Memory B cell (primary cell): ENCODE results near the gene SLC22A23.

ENCODE experiments used
- ATAC-seq: fragments of 150-1000 bp; cut with Tn5 transposase; 2 replicates; pipeline ENCODE4 v1.10.0; 2021; ENCODE audit warnings: low read depth, mild to moderate bottlenecking, moderate library complexity
- DNase-seq, 2 donors: peaks; one replicate each; pipeline ENCODE4 v3.0.0; 2022; ENCODE audit warnings: low spot score in 2 of 2
- H3K27ac Mint-ChIP-seq: one replicate; pipeline ENCODE4 v1.8.0; 2022; ENCODE audit warnings: mild to moderate bottlenecking, moderate library complexity, mixed read lengths
- H3K27me3 Mint-ChIP-seq: one replicate; pipeline ENCODE4 v1.8.0; 2022; ENCODE audit warnings: mixed read lengths
- H3K36me3 Mint-ChIP-seq: one replicate; pipeline ENCODE4 v1.8.0; 2022; ENCODE audit warnings: mild to moderate bottlenecking, mixed read lengths
- H3K4me1 Mint-ChIP-seq: one replicate; pipeline ENCODE4 v1.8.0; 2022; ENCODE audit warnings: mixed read lengths
- H3K4me3 Mint-ChIP-seq: one replicate; pipeline ENCODE4 v1.8.0; 2022; ENCODE audit warnings: mild to moderate bottlenecking, moderate library complexity, mixed read lengths
- H3K9me3 Mint-ChIP-seq: one replicate; pipeline ENCODE4 v1.8.0; 2022; ENCODE audit warnings: mixed read lengths

Gene SLC22A23

GRCh38 chr6:3277251-3277650, 179.6 kb downstream of the SLC22A23 start:
- no peak overlapping the region for H3K4me3 Mint-ChIP-seq
- no peak for ATAC-seq
- H3K27ac Mint-ChIP-seq, result no peak overlapping the region
- DNase-seq, result no peak
- H3K36me3 Mint-ChIP-seq, result no peaks in the 10 kb centered on the region
- H3K27me3 Mint-ChIP-seq, result no peaks in the 10 kb centered on the region
- H3K9me3 Mint-ChIP-seq, result no peaks in the 10 kb centered on the region
- H3K4me1 Mint-ChIP-seq, result peaks cover 6% of the 10 kb centered on the region

DNA sequence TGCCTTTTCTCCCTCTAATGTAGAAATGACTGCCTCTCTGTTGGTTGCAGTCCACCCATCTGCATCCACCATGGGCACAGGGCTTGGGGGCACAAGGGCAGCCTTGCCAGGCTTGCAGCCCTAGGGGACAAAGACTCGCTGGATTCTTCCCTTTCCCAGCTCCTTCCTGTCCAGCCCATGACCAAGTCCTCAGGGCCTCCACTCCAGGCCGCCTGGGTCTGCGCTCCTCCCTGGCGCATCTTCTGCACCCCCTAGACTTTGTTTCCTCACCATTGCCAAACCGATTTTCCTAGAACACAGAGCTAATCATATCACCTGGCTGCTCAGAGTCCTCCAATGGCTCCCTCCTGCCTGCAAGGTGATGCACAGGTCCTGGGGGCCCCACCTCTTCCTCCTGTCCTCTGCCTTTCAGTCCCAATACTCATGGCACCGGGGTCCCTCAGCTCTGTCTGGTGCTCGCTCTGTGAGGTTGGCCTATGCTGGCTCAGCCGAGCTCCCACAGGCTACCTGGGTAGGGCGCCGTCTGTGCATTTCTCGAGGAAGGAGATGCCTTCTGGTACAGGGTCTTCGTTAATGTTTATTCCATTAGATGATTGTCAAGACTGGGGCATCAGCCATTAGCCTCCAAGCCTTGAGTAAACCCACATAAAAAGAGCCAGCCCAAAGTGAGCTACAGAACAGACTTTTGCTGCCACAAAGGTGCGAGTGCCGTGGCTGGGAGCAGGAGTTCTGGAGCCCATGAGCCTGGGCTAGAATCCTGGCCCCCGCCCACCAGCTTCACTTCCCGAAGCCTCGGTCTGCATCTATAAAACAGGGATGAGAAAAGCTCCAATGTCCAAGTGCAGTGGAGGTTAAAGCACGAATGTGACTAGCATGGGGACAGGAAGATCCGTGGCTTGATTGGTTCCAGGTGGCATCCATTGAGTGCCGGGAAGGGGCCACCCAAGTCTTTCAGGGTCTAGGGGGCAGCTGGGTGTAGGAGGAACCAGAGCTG, 180.4 kb downstream of the SLC22A23 start:
- no peak overlapping the region for H3K4me3 Mint-ChIP-seq
- ATAC-seq (no peak), DNase-seq (no peak)
- no peak overlapping the region for H3K27ac Mint-ChIP-seq
- peaks cover 9% of the 10 kb centered on the region for H3K4me1 Mint-ChIP-seq
- no peaks in the 10 kb centered on the region for H3K9me3 Mint-ChIP-seq
- no peaks in the 10 kb centered on the region for H3K27me3 Mint-ChIP-seq
- H3K36me3 Mint-ChIP-seq, result peaks cover 5% of the 10 kb centered on the region

DNA sequence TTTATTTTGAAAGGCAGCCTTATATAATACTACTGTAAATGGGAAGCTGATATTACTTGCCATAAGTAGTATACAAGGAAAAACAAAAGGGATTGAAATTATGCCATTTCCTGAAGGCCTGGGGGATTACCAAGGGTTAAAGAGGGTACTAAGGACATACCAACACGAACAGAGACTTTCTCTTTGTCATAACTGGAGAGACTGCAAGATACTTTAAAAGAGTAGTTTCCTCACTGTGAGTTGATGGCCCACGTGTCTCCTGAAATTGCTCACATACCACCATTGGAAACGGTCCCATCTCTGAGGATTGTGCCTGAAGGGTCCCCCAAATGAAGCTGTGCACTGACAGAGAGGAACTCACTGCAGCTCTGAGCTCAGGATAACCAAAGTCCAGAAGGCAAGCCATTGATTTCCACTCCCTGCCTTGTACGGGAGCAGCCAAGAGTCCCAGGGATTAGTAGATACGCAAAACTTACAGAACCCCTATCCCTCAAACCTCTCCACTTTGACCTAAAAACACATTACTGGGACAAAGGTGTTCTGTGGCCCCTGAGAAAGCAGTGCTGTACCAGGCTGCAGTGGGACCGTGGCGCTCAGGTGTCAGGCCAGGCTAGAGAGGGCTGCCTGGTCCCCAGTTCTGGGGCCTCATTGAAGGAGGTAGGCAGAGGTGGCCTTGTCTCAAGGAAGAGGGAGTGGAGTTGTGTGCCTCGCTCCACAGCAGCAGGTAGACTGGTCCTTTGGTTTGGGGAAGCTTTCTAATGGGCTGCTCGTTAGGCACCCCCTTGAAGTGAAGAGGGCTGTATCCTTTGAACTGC, 182.9 kb downstream of the SLC22A23 start:
- ATAC-seq (no peak), DNase-seq (no peak)
- H3K27ac Mint-ChIP-seq, result peak overlapping the region; percentile 23
- no peaks in the 10 kb centered on the region for H3K9me3 Mint-ChIP-seq
- no peaks in the 10 kb centered on the region for H3K27me3 Mint-ChIP-seq
- H3K4me1 Mint-ChIP-seq, result peaks cover 12% of the 10 kb centered on the region
- no peak overlapping the region for H3K4me3 Mint-ChIP-seq
- peaks cover 21% of the 10 kb centered on the region for H3K36me3 Mint-ChIP-seq

GRCh38 chr6:3272911-3273547, 183.8 kb downstream of the SLC22A23 start:
- H3K36me3 Mint-ChIP-seq, result peaks cover 25% of the 10 kb centered on the region
- peaks cover 12% of the 10 kb centered on the region for H3K4me1 Mint-ChIP-seq
- H3K27me3 Mint-ChIP-seq, result no peaks in the 10 kb centered on the region
- no peak overlapping the region for H3K4me3 Mint-ChIP-seq
- H3K27ac Mint-ChIP-seq, result no peak overlapping the region
- H3K9me3 Mint-ChIP-seq, result no peaks in the 10 kb centered on the region
- DNase-seq (no peak), ATAC-seq (no peak)

DNA sequence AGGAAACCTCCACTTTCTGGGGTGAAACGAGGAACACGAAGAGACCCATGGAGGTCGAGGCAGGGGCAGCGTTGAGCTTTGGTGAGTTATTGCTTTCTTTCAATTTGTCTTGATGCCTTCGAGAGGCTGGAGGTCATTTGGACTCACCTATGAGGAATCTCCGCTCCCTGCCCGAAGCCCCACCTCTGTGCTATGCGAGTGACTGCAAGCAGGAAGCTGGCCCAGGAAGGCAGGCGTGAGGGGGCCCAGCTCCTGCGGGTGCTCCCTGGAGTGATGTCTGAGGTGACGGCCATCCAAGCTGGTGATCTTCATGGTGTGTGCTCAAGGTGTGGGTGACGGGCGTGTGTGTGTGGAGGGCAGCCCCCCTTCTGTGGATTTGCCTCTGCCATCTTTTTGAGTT, 185.1 kb downstream of the SLC22A23 start:
- H3K27me3 Mint-ChIP-seq, result no peaks in the 10 kb centered on the region
- no peak overlapping the region for H3K4me3 Mint-ChIP-seq
- H3K9me3 Mint-ChIP-seq, result no peaks in the 10 kb centered on the region
- ATAC-seq (no peak), DNase-seq (no peak)
- peaks cover 12% of the 10 kb centered on the region for H3K4me1 Mint-ChIP-seq
- no peak overlapping the region for H3K27ac Mint-ChIP-seq
- peaks cover 26% of the 10 kb centered on the region for H3K36me3 Mint-ChIP-seq

GRCh38 chr6:3270258-3270657, 186.6 kb downstream of the SLC22A23 start:
- DNase-seq, result no peak
- no peak for ATAC-seq
- H3K4me1 Mint-ChIP-seq, result peaks cover 12% of the 10 kb centered on the region
- H3K27me3 Mint-ChIP-seq, result no peaks in the 10 kb centered on the region
- H3K27ac Mint-ChIP-seq, result no peak overlapping the region
- no peak overlapping the region for H3K4me3 Mint-ChIP-seq
- no peaks in the 10 kb centered on the region for H3K9me3 Mint-ChIP-seq
- peaks cover 26% of the 10 kb centered on the region for H3K36me3 Mint-ChIP-seq

GRCh38 chr6:3269281-3269975, 187.4 kb downstream of the SLC22A23 start:
- Mint-ChIP-seq H3K27ac (no peak overlapping the region), H3K4me1 (peaks cover 12% of the 10 kb centered on the region), H3K9me3 (no peaks in the 10 kb centered on the region), H3K4me3 (no peak overlapping the region), H3K36me3 (peaks cover 26% of the 10 kb centered on the region), H3K27me3 (no peaks in the 10 kb centered on the region)
- DNase-seq, result no peak
- no peak for ATAC-seq

DNA sequence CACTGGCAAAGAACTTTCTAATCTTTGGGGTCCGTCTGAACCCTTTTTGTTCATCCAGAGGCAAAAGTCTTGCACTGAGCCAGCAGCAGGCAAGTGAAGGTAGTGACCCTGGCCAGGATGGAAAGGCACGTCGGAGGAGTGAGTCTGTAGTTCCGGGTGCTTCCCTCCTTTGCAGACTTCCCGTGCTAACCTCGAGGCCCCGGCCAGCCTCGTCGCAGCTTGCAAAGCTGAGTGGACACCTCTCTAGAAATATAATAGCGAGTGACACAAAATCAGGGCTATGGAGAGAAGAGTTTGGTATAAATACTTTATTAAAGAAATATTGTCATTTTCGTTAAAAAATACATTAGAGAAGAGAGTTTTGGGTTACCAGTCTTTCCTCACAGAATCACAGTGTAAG, 188.2 kb downstream of the SLC22A23 start:
- no peaks in the 10 kb centered on the region for H3K27me3 Mint-ChIP-seq
- no peak overlapping the region for H3K4me3 Mint-ChIP-seq
- H3K4me1 Mint-ChIP-seq, result peaks cover 9% of the 10 kb centered on the region
- DNase-seq (no peak), ATAC-seq (no peak)
- H3K9me3 Mint-ChIP-seq, result no peaks in the 10 kb centered on the region
- no peak overlapping the region for H3K27ac Mint-ChIP-seq
- peaks cover 26% of the 10 kb centered on the region for H3K36me3 Mint-ChIP-seq

DNA sequence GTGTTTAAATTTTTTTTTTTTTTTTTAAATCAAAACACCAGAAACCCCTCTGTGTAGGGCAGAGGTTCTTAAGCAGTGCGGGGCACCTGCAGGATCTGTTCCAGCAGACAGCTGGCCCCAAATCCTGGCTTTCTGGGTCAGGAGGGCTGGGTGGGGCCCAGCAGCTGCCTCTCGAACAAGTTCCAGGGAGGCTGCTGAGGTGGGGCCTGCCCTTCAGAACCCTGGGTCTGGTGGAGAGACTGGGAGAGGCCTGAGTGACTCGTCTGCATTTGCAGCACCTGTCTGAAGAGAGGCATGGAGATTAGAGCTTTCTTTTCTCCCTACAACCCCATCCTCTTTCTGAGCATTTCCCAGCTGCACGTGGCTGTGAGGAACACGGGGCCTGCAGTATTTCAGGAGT, 189.7 kb downstream of the SLC22A23 start:
- Mint-ChIP-seq H3K4me3 (no peak overlapping the region), H3K27me3 (no peaks in the 10 kb centered on the region), H3K36me3 (peaks cover 26% of the 10 kb centered on the region), H3K27ac (no peak overlapping the region), H3K9me3 (no peaks in the 10 kb centered on the region), H3K4me1 (peaks cover 13% of the 10 kb centered on the region)
- no peak for ATAC-seq
- no peak for DNase-seq

- Mint-ChIP-seq H3K9me3 (no peaks in the 10 kb centered on the region), H3K4me1 (peaks cover 15% of the 10 kb centered on the region), H3K36me3 (peaks cover 19% of the 10 kb centered on the region), H3K27ac (peak overlapping the region; percentile 22), H3K4me3 (no peak overlapping the region), H3K27me3 (no peaks in the 10 kb centered on the region)
- DNase-seq (no peak), ATAC-seq (no peak)
These were observed 190.7 kb downstream of the SLC22A23 start for GRCh38 chr6:3266170-3266569.

GRCh38 chr6:3265671-3266070, 191.2 kb downstream of the SLC22A23 start:
- H3K4me3 Mint-ChIP-seq, result no peak overlapping the region
- H3K4me1 Mint-ChIP-seq, result peaks cover 20% of the 10 kb centered on the region
- ATAC-seq (no peak), DNase-seq (no peak)
- peaks cover 15% of the 10 kb centered on the region for H3K36me3 Mint-ChIP-seq
- no peak overlapping the region for H3K27ac Mint-ChIP-seq
- H3K9me3 Mint-ChIP-seq, result no peaks in the 10 kb centered on the region
- no peaks in the 10 kb centered on the region for H3K27me3 Mint-ChIP-seq

DNA sequence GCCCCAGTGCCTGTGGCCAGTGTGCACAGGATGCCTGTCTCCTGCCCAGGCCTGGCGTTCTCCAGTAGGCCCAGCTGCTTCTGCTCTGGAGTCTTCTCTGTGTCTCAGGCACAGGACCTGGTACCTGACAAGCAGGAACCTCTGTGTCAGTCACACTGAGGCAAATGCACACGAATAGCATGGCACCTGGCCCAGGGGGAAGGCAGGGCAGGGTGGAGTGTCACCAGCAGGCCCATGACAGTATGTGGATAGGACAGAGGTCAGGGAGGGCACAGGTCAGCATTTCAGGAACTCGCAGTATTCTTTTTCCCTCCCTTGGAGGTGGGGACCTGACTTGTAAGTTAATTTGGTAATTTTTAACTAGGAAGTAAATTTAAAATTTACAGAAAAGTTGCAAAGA, 192.5 kb downstream of the SLC22A23 start:
- Mint-ChIP-seq H3K4me1 (peaks cover 24% of the 10 kb centered on the region), H3K27ac (no peak overlapping the region), H3K36me3 (peaks cover 8% of the 10 kb centered on the region), H3K4me3 (no peak overlapping the region), H3K9me3 (no peaks in the 10 kb centered on the region), H3K27me3 (no peaks in the 10 kb centered on the region)
- DNase-seq (no peak), ATAC-seq (no peak)

DNA sequence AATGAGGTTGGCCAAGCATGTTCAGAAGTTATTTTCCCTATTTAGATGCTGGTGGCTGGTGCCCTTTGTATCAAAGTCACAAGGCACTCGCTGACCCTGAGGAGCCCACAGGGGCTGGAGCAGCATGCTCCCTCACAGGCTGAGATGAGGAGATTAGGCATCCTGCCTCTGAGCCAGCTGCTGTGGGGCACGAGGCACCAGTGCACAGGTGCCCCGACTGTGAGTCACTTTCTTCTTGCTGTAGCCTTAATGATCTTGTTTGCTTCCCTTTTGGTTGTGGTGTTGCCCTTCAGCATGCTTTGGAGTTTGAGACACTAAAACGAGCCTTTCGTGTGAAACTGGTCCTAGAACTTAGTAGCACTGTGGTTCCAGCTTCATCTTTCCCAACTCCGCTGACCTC, 193.8 kb downstream of the SLC22A23 start:
- peaks cover 2% of the 10 kb centered on the region for H3K36me3 Mint-ChIP-seq
- peak overlapping the region; percentile 33 for H3K27ac Mint-ChIP-seq
- ATAC-seq (no peak), DNase-seq (no peak)
- H3K4me3 Mint-ChIP-seq, result no peak overlapping the region
- H3K27me3 Mint-ChIP-seq, result no peaks in the 10 kb centered on the region
- H3K9me3 Mint-ChIP-seq, result no peaks in the 10 kb centered on the region
- H3K4me1 Mint-ChIP-seq, result peaks cover 24% of the 10 kb centered on the region
